Breast epithelium (tissue), 4 donors: ENCODE data around the gene SYNJ2BP. TPM values are rescaled to one million over a fixed set of nuclear protein-coding genes. Genes with fewer than 3 reads are reported as not detected.
A peak's percentile ranks its signal among the peaks of the same experiment; 100 is the strongest.

Experiments
- DNase-seq, 2 donors: peaks; one replicate each; pipeline ENCODE4 v3.0.0-alpha.2; 2019; ENCODE audit warnings: low spot score in 2 of 2
- H3K27ac ChIP-seq, 2 donors: fragments of 200-600 bp; sonication (generic) in 1 of 2; one replicate each; pipeline ENCODE4 v1.5.1; 2016 to 2019; ENCODE audit warnings: mild to moderate bottlenecking in 1 of 2
- H3K27me3 ChIP-seq, 2 donors: fragments of 200-600 bp; sonication (generic) in 1 of 2; one replicate each; pipeline versions ENCODE4 v1.5.1 to v1.6.0; 2017 to 2019; ENCODE audit warnings: control low read depth in 1 of 2, mild to moderate bottlenecking in 1 of 2
- H3K36me3 ChIP-seq: fragments of 200-600 bp; one replicate; pipeline ENCODE4 v1.5.1; 2019
- H3K4me1 ChIP-seq, 2 donors: fragments of 200-600 bp; sonication (generic); one replicate each; pipeline ENCODE4 v1.5.1; 2016 to 2019; ENCODE audit warnings: control low read depth in 1 of 2
- H3K4me3 ChIP-seq, 3 donors: fragments of 200-600 bp; sonication (generic); 1 replicate in 2 of 3; 2 replicates in 1 of 3; pipeline ENCODE4 v1.5.1; 2016 to 2019; ENCODE audit warnings: mild to moderate bottlenecking in 3 of 3, moderate library complexity in 2 of 3
- H3K9me3 ChIP-seq, 2 donors: fragments of 200-600 bp; sonication (generic) in 1 of 2; one replicate each; pipeline ENCODE4 v1.5.1; 2016 to 2019; ENCODE audit warnings: control low read depth in 1 of 2
- POLR2A ChIP-seq: fragments of 450-650 bp; IDR thresholded peaks from one replicate; pipeline ENCODE4 v1.6.1; 2016; ENCODE audit warnings: antibody characterized with exemption, mild to moderate bottlenecking, moderate library complexity
- POLR2AphosphoS5 ChIP-seq, 3 donors: sonication (generic); formaldehyde crosslinking; IDR thresholded peaks; one replicate each; pipeline ENCODE4 v1.6.1; 2017; ENCODE audit warnings: antibody characterized with exemption in 3 of 3
- intact Hi-C: fragments of 100-400 bp; cut with DNase I; formaldehyde crosslinking; loops from one replicate; pipeline ENCODE4 v1.15.1; 2023; ENCODE audit warnings: low total_unique reads
- total RNA-seq, 3 donors: library from RNA; depleted of rRNA; stranded (reverse); fragments of >200 nt; gene quantifications; one replicate each; pipeline ENCODE4 v1.1.0, GENCODE V29; 2016
- TF ChIP-seq, protein P1 (sequence below), 3 donors: fragments of 450-650 bp; IDR thresholded peaks; one replicate each; pipeline ENCODE4 v1.5.1; 2016 to 2017; ENCODE audit warnings: antibody characterized with exemption in 3 of 3, mild to moderate bottlenecking in 3 of 3, moderate library complexity in 3 of 3

Gene SYNJ2BP, protein sequence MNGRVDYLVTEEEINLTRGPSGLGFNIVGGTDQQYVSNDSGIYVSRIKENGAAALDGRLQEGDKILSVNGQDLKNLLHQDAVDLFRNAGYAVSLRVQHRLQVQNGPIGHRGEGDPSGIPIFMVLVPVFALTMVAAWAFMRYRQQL
- total RNA-seq: 10 to 100 TPM; 14.2 to 26.2 (median 19.3) TPM

DNA sequence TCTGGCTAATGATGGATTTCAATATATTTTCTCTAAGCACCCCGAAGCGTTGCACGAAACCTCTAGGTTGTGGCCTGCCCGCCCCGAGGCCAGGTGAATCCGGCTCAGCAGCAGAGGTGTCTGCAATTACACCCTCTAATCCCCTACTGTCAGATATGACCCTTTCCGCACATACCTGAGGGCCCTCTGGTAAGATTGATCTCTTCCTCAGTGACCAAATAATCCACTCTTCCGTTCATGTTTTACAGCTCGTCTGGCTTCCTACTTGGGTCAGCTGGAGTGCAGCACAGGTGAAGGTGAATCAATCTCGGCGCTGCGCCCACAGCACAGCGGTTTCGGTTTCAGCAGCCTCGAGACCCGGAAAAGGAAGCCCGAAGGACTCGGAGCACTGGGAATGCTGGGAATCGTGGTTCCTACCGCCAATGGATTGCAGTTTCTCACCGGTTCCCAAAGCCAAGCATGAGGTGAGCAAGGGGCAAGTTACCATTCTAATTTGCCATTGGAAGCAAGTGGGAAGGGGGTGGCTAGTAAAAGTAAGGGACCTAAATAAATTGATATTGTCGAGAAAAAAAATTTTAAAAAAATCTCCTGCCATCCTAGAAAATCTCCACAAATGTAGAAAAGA lies at the start of gene SYNJ2BP:
TSS of gene SYNJ2BP (minus strand) at position 366 of the 625 bp plus-strand sequence. CDS start at position 239, 127 bp downstream.
- Histone ChIP-seq H3K27me3 (no peaks in the 10 kb centered on the region), H3K4me3 (peak within 1 kb of the TSS; percentile 73 to 91 (median 78)), H3K27ac (peak within 1 kb of the TSS; percentile 75 to 86), H3K4me1 (no peaks in the 10 kb centered on the region), H3K9me3 (no peaks in the 10 kb centered on the region), H3K36me3 (no peaks in the 10 kb centered on the region)
- peak; percentile 49 to 55 (median 54) for TF ChIP-seq POLR2AphosphoS5 (IDR thresholded peaks at IDR 0.05)
- no peak for TF ChIP-seq POLR2A
- TF ChIP-seq, protein P1, sequence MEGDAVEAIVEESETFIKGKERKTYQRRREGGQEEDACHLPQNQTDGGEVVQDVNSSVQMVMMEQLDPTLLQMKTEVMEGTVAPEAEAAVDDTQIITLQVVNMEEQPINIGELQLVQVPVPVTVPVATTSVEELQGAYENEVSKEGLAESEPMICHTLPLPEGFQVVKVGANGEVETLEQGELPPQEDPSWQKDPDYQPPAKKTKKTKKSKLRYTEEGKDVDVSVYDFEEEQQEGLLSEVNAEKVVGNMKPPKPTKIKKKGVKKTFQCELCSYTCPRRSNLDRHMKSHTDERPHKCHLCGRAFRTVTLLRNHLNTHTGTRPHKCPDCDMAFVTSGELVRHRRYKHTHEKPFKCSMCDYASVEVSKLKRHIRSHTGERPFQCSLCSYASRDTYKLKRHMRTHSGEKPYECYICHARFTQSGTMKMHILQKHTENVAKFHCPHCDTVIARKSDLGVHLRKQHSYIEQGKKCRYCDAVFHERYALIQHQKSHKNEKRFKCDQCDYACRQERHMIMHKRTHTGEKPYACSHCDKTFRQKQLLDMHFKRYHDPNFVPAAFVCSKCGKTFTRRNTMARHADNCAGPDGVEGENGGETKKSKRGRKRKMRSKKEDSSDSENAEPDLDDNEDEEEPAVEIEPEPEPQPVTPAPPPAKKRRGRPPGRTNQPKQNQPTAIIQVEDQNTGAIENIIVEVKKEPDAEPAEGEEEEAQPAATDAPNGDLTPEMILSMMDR (IDR thresholded peaks at IDR 0.05): no peak
- intact Hi-C loops: no loop called here
- peak; percentile 57 to 79 for DNase-seq

DNA sequence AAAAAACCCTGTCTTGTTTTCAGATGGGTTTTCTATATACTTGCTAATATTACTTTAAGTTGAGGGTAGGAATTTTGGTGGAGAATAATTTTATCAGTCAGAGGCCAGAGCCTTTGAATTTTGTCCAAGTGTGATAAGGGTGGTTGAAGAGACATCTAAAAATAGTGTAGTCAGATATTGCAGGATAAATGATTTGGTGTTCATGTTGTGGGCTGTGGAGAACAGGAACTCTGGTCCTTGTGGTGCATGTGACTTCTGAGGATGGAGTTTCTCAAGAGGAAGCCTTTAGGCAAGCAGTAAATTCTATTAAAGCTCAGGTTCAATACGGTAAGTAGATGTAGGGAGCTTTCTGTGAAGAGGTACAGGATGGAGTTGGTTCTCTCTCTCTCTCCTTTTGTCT lies 37.8 kb upstream of the SYNJ2BP start:
- intact Hi-C loops: no loop called here
- Histone ChIP-seq H3K27me3 (no peaks in the 10 kb centered on the region), H3K4me3 (no peak overlapping the region), H3K36me3 (no peaks in the 10 kb centered on the region), H3K9me3 (no peaks in the 10 kb centered on the region), H3K27ac (no peak overlapping the region), H3K4me1 (no peaks in the 10 kb centered on the region)
- DNase-seq: no peak
- TF ChIP-seq, protein P1 (IDR thresholded peaks at IDR 0.05): no peak
- no peak for TF ChIP-seq POLR2A
- TF ChIP-seq POLR2AphosphoS5 (IDR thresholded peaks at IDR 0.05): no peak

DNA sequence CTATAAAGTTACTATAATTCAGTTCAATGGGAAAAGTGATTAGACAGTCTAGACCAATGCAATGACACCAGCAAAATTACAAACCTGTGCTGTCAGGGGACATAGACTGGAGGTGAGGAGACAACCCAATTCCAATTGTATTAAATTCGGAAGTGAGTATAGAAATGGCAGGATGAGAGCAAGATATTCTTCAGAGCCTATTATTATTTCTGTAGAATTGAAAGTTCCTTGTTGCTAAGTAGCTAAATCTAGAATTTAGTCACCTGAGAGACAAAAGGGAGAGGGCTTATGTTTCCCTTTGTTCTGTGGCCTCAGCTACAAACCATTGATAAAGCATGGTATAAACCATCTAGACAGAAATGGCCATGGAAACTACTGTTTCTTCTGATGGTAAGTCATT lies 35.0 kb upstream of the SYNJ2BP start, which contains the start of gene ADAM21:
TSS of gene ADAM21 (plus strand) at position 301 of the 400 bp plus-strand sequence. CDS start 5,326 bp downstream, outside the sequence.
- Histone ChIP-seq H3K36me3 (no peaks in the 10 kb centered on the region), H3K27me3 (no peaks in the 10 kb centered on the region), H3K4me1 (no peaks in the 10 kb centered on the region), H3K4me3 (no peak within 1 kb of the TSS), H3K9me3 (no peaks in the 10 kb centered on the region), H3K27ac (no peak within 1 kb of the TSS)
- DNase-seq: no peak
- intact Hi-C loops: no loop called here
- TF ChIP-seq, protein P1 (IDR thresholded peaks at IDR 0.05): no peak
- TF ChIP-seq POLR2A (no peak), POLR2AphosphoS5 (IDR thresholded peaks at IDR 0.05) (no peak)

GRCh38 chr14:70448633-70449340 lies 31.9 kb upstream of the SYNJ2BP start:
- TF ChIP-seq, protein P1 (IDR thresholded peaks at IDR 0.05): no peak
- no peak for TF ChIP-seq POLR2AphosphoS5 (IDR thresholded peaks at IDR 0.05)
- no peak for TF ChIP-seq POLR2A
- no peaks in the 10 kb centered on the region for H3K4me1 ChIP-seq
- no peak for DNase-seq
- no peak overlapping the region for H3K27ac ChIP-seq
- H3K9me3 ChIP-seq: peaks cover 9 to 16% of the 10 kb centered on the region in 2 donors
- H3K36me3 ChIP-seq: no peaks in the 10 kb centered on the region
- H3K4me3 ChIP-seq: no peak overlapping the region
- intact Hi-C loops: no loop called here
- no peaks in the 10 kb centered on the region for H3K27me3 ChIP-seq

DNA sequence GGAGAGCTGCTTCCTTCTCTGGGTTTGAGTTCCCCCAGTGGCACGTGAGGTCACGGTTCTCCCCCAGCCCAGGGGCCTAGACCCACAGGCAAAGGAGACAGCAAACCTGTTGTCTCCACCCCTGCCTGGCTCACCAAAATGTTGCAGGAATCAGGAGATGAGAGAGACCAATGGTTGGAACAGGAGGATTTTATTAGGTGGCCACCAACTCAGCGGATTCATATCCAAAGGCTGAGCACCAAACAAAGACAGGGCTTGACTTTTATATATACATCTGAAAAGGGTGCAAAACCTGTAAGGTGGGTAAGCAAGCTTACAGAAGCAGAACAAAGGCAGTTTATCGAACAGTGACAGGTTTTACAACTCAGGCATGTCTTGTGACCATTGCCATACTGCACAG lies 25.9 kb upstream of the SYNJ2BP start:
- no peaks in the 10 kb centered on the region for H3K36me3 ChIP-seq
- no peaks in the 10 kb centered on the region for H3K4me1 ChIP-seq
- H3K9me3 ChIP-seq: peaks cover 22 to 52% of the 10 kb centered on the region in 2 donors
- TF ChIP-seq, protein P1 (IDR thresholded peaks at IDR 0.05): no peak
- TF ChIP-seq POLR2AphosphoS5 (IDR thresholded peaks at IDR 0.05): no peak
- no peak for TF ChIP-seq POLR2A
- intact Hi-C loops: no loop called here
- no peak overlapping the region for H3K4me3 ChIP-seq
- no peak overlapping the region for H3K27ac ChIP-seq
- no peaks in the 10 kb centered on the region for H3K27me3 ChIP-seq
- no peak for DNase-seq
